ENCODE data around the gene AAK1. TPM values are rescaled to one million over a fixed set of nuclear protein-coding genes. Genes with fewer than 3 reads are reported as not detected.
"Not testable (repeated sequence)": the region's sequence is repeated elsewhere in the genome, so short reads cannot be mapped to it uniquely, and the experiment has no call there.

AAK1 gene
- total RNA-seq, 2 experiments from 2014 or later = 114 to 115 TPM

- intact Hi-C loops (cut with micrococcal nuclease) = no loop called here
- H3K27me3 Mint-ChIP-seq = no peaks in the 10 kb centered on the region
- ATAC-seq (no peak), DNase-seq (no peak)
- no peak overlapping the region for H3K4me3 Mint-ChIP-seq
- peaks cover 21% of the 10 kb centered on the region for H3K36me3 Mint-ChIP-seq (ENCODE audit: low read depth)
- ChIA-PET CTCF (interaction anchor here (1.0 to 16.2 kb wide), 3 partner anchors 9 to 14 kb away, joined by 3 to 187 read pairs (median 4); no protein-coding TSS in a partner anchor), POLR2A (interaction anchor here (1.2 kb wide), 1 partner anchor 60 kb away, joined by 4 read pairs; no protein-coding TSS in a partner anchor)
- H3K27ac Mint-ChIP-seq = peak overlapping the region; percentile 81
- TF ChIP-seq, protein P1, sequence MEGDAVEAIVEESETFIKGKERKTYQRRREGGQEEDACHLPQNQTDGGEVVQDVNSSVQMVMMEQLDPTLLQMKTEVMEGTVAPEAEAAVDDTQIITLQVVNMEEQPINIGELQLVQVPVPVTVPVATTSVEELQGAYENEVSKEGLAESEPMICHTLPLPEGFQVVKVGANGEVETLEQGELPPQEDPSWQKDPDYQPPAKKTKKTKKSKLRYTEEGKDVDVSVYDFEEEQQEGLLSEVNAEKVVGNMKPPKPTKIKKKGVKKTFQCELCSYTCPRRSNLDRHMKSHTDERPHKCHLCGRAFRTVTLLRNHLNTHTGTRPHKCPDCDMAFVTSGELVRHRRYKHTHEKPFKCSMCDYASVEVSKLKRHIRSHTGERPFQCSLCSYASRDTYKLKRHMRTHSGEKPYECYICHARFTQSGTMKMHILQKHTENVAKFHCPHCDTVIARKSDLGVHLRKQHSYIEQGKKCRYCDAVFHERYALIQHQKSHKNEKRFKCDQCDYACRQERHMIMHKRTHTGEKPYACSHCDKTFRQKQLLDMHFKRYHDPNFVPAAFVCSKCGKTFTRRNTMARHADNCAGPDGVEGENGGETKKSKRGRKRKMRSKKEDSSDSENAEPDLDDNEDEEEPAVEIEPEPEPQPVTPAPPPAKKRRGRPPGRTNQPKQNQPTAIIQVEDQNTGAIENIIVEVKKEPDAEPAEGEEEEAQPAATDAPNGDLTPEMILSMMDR (IDR thresholded peaks at IDR 0.05) = no peak
- H3K4me1 Mint-ChIP-seq (ENCODE audit: low read depth) = peaks cover 81% of the 10 kb centered on the region
- H3K9me3 Mint-ChIP-seq = no peaks in the 10 kb centered on the region
Measured at GRCh38 chr2:69579536-69579935, 64.0 kb downstream of the AAK1 start.

- ATAC-seq (no peak), DNase-seq (no peak)
- Mint-ChIP-seq H3K36me3 (ENCODE audit: low read depth) (peaks cover 22% of the 10 kb centered on the region), H3K27me3 (no peaks in the 10 kb centered on the region), H3K9me3 (no peaks in the 10 kb centered on the region), H3K4me1 (ENCODE audit: low read depth) (peaks cover 74% of the 10 kb centered on the region), H3K27ac (peak overlapping the region; percentile 72), H3K4me3 (no peak overlapping the region)
- ChIA-PET POLR2A (no interaction called here), CTCF (interaction anchor here (16.2 kb wide), 1 partner anchor 13 kb away, joined by 187 read pairs; no protein-coding TSS in a partner anchor)
- TF ChIP-seq, protein P1 (IDR thresholded peaks at IDR 0.05) = no peak
- intact Hi-C loops (cut with micrococcal nuclease) = no loop called here
Measured at GRCh38 chr2:69578198-69578540, 65.4 kb downstream of the AAK1 start.

DNA sequence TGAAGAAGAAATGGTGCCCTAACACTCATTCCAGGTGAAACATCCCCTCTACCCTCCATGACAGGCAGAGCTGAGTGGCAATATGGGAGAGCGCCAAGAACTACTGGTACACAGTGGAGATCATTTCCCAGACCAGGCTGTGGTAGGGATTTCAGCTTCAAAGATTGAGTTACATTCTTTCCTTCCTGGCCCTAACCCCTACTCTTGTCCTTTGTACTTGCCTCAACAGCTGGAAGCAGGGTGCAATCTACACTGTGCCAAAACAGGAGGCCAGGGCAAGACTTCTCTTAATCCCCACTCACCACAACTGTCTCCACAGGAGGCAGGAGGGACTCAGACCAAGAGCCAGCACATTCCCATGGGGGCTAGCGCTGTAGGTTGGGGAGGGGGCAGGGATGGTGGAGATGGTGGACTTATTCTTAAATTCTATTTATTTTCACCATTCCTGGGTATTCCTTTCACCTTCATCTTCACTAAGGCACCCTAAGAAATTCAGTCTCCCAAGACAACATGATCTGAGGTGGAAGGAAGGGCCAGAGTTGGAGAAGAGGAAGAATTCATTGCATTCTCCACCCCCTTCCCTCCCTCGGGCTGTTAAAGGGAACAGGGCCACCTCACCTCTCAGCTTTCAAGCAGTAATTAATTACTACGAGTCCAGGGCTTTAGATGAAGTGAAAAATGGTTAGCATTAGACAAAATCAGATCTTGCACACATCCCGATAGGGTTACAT lies 65.9 kb downstream of the AAK1 start:
- H3K27ac Mint-ChIP-seq = peak overlapping the region; percentile 72
- H3K4me1 Mint-ChIP-seq (ENCODE audit: low read depth) = peaks cover 74% of the 10 kb centered on the region
- intact Hi-C loops (cut with micrococcal nuclease) = no loop called here
- ATAC-seq (no peak), DNase-seq (no peak)
- H3K27me3 Mint-ChIP-seq = no peaks in the 10 kb centered on the region
- peaks cover 28% of the 10 kb centered on the region for H3K36me3 Mint-ChIP-seq (ENCODE audit: low read depth)
- ChIA-PET CTCF (interaction anchor here (1.4 to 16.2 kb wide), 3 partner anchors 12 to 19 kb away, joined by 3 to 187 read pairs (median 3); no protein-coding TSS in a partner anchor), POLR2A (interaction anchor here (0.9 kb wide), 1 partner anchor 39 kb away, joined by 3 read pairs; no protein-coding TSS in a partner anchor)
- no peaks in the 10 kb centered on the region for H3K9me3 Mint-ChIP-seq
- no peak overlapping the region for H3K4me3 Mint-ChIP-seq
- TF ChIP-seq, protein P1 (IDR thresholded peaks at IDR 0.05) = no peak

DNA sequence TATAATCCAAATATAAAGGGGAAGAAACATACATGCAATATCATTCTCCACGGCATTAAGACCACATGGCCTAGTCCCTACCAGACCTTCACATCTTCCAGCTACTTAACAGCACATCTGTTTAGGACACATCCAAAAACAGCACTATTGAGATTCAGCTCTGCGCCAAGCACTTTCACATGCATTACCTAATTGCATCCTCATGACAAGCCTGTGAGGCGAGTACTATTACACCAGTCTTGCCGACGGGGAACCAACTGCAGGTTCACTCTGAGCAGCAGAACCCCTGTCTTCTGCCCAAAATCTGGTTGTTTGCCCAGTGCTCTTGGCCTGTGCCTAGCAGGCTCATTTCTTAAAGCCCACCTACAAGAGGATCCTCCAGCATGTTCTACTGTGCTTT lies 66.7 kb downstream of the AAK1 start:
- no peak overlapping the region for H3K4me3 Mint-ChIP-seq
- peaks cover 29% of the 10 kb centered on the region for H3K36me3 Mint-ChIP-seq (ENCODE audit: low read depth)
- no peaks in the 10 kb centered on the region for H3K9me3 Mint-ChIP-seq
- H3K27ac Mint-ChIP-seq = peak overlapping the region; percentile 58
- TF ChIP-seq, protein P1 (IDR thresholded peaks at IDR 0.05) = no peak
- DNase-seq (no peak), ATAC-seq (no peak)
- ChIA-PET CTCF (interaction anchor here (1.0 to 16.2 kb wide), 4 partner anchors 12 to 140 kb away, joined by 3 to 187 read pairs (median 3); no protein-coding TSS in a partner anchor), POLR2A (interaction anchor here (0.9 to 1.1 kb wide), 3 partner anchors 9 to 191 kb away, joined by 3 to 4 read pairs (median 3); no protein-coding TSS in a partner anchor)
- H3K4me1 Mint-ChIP-seq (ENCODE audit: low read depth) = peaks cover 70% of the 10 kb centered on the region
- intact Hi-C loops (cut with micrococcal nuclease) = no loop called here
- H3K27me3 Mint-ChIP-seq = no peaks in the 10 kb centered on the region

GRCh38 chr2:69575926-69576325 lies 67.6 kb downstream of the AAK1 start:
- peak overlapping the region; percentile 52 for H3K27ac Mint-ChIP-seq
- ChIA-PET POLR2A (interaction anchor here (1.0 to 1.1 kb wide), 2 partner anchors 8 to 190 kb away, joined by 3 to 4 read pairs; no protein-coding TSS in a partner anchor), CTCF (interaction anchor here (1.0 to 16.2 kb wide), 4 partner anchors 11 to 141 kb away, joined by 3 to 187 read pairs (median 3); no protein-coding TSS in a partner anchor)
- H3K4me1 Mint-ChIP-seq (ENCODE audit: low read depth) = peaks cover 75% of the 10 kb centered on the region
- DNase-seq (no peak), ATAC-seq (no peak)
- TF ChIP-seq, protein P1 (IDR thresholded peaks at IDR 0.05) = no peak
- H3K9me3 Mint-ChIP-seq = no peaks in the 10 kb centered on the region
- H3K36me3 Mint-ChIP-seq (ENCODE audit: low read depth) = peaks cover 29% of the 10 kb centered on the region
- intact Hi-C loops (cut with micrococcal nuclease) = no loop called here
- H3K4me3 Mint-ChIP-seq = no peak overlapping the region
- H3K27me3 Mint-ChIP-seq = no peaks in the 10 kb centered on the region

- intact Hi-C loops (cut with micrococcal nuclease); ATAC-seq; H3K27ac Mint-ChIP-seq; H3K27me3 Mint-ChIP-seq; DNase-seq; H3K9me3 Mint-ChIP-seq; POLR2A ChIA-PET; H3K4me3 Mint-ChIP-seq: not testable (repeated sequence)
- Mint-ChIP-seq H3K4me1 (ENCODE audit: low read depth) (peaks cover 76% of the 10 kb centered on the region), H3K36me3 (ENCODE audit: low read depth) (peaks cover 27% of the 10 kb centered on the region)
- CTCF ChIA-PET = interaction anchor here (16.2 kb wide), 1 partner anchor 10 kb away, joined by 187 read pairs; no protein-coding TSS in a partner anchor
Measured at GRCh38 chr2:69575371-69575770, 68.2 kb downstream of the AAK1 start.
